ENCODE data around the gene NFKBIE.

NFKBIE gene

DNA sequence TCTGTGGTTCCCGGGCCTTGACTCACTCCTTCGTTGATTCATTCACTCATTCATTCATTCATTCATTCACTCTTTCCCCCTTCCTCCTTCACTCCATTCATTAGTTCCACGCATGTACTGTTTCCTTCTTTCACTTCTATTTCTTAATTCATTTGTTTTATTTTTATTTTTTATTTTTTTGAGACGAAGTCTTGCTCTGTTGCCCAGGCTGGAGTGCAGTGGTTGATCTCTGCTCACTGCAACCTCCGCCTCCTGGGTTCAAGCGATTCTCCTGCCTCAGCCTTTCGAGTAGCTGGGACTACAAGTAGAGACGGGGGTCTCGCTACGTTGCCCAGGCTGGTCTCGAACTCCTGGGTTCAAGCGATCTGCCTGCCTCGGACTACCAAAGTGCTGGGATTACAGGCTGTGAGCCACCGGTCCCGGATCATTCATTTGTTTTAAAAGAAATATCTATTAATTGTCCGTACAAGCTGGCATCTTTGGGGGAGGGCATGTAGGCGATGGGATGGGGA, 427 bp upstream of the NFKBIE start:
- Histone ChIP-seq H3K27ac (peak overlapping the region; percentile 8), H3K9me3 (ENCODE audit: severe bottlenecking) (no peaks in the 10 kb centered on the region), H3K4me3 (ENCODE audit: low read depth, low read length) (peak overlapping the region; percentile 65), H3K27me3 (ENCODE audit: insufficient read depth, low read depth, severe bottlenecking) (no peaks in the 10 kb centered on the region), H3K36me3 (peaks cover 8% of the 10 kb centered on the region)
- no peak for DNase-seq
- TF ChIP-seq, protein P1, sequence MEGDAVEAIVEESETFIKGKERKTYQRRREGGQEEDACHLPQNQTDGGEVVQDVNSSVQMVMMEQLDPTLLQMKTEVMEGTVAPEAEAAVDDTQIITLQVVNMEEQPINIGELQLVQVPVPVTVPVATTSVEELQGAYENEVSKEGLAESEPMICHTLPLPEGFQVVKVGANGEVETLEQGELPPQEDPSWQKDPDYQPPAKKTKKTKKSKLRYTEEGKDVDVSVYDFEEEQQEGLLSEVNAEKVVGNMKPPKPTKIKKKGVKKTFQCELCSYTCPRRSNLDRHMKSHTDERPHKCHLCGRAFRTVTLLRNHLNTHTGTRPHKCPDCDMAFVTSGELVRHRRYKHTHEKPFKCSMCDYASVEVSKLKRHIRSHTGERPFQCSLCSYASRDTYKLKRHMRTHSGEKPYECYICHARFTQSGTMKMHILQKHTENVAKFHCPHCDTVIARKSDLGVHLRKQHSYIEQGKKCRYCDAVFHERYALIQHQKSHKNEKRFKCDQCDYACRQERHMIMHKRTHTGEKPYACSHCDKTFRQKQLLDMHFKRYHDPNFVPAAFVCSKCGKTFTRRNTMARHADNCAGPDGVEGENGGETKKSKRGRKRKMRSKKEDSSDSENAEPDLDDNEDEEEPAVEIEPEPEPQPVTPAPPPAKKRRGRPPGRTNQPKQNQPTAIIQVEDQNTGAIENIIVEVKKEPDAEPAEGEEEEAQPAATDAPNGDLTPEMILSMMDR (IDR thresholded peaks at IDR 0.05; ENCODE audit: low read depth, low read length), result no peak

DNA sequence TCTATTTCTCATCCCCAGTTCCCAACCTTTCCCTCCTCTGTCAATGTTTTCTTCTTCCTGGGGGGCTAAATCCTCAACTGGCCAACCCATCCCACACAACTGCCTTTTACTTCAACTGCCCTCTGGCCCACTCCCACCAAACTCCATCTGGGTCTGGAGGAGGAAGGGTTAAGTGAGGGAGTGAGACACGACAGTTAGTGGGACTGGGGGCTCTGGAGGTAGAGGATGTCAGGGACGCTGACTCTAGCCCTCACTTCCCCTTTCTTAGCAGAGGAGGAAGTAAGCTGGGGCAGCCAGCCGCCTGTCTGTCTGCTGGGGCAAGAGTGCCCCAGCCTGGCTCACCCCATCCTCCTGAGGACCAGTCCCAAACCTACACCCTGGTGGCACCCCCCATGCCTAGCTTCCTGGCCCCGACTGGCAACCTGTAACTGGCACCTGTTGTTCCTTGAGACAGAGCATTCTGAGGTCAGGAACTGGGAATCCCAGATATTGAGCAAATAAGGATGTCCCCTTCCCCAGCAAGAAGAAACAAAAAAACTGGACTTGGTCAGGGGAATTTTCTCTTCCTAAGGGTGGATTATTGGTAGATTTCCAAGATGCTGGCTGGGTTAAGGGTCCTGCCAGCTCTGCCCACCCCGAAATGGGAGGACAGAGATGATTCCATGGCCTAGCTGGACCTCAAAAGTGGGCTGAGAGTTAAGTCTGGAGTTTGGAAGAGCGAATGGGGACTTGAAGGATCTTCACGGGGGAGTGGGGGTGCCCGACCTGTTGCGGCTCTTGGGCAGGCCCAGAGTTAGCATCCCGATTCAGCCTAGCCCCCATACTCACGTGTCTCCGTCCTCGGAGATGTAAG, 971 bp downstream of the NFKBIE start:
- Histone ChIP-seq H3K27ac (no peak overlapping the region), H3K4me3 (ENCODE audit: low read depth, low read length) (peak overlapping the region; percentile 65), H3K36me3 (peaks cover 16% of the 10 kb centered on the region), H3K9me3 (ENCODE audit: severe bottlenecking) (no peaks in the 10 kb centered on the region), H3K27me3 (ENCODE audit: insufficient read depth, low read depth, severe bottlenecking) (no peaks in the 10 kb centered on the region)
- TF ChIP-seq, protein P1 (IDR thresholded peaks at IDR 0.05; ENCODE audit: low read depth, low read length), result no peak
- DNase-seq, result no peak

DNA sequence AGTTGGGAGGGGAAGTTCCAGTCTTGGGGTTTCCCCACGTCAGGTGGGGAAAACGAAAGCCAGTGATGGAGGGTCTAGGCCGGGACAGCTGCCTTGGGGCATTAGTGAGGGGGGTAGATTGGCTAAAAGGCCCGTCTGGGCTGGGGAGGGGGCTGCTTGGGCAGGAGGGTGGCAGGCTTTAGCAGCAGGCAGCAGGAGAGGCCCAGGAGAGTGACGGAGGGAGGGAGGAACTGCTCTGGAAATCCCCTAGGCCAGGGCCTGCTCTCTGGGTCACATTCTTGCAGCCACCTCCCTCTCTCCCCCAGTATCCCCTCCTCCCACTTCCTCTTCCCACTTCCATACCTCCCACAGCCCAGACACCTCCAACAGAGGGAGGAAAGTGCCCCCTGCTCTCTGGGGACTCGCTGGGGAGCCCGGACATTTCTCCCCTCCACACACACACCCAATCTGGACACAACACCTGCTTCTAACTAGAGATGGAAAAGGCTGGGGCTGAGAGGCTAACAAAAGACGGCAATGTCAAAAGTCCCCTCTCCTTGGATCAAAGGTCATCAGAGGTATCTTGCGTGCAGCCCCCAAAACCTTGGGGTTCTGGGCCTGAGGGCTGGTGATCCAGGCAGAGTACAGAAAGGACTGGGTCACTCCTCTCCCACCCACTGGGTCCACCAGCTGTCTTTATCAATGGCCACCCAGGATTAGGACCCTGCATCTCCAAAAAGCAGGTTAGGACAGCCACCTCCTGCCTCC, 1.8 kb downstream of the NFKBIE start:
- DNase-seq, result no peak
- H3K27ac ChIP-seq, result no peak overlapping the region
- H3K9me3 ChIP-seq (ENCODE audit: severe bottlenecking), result no peaks in the 10 kb centered on the region
- H3K27me3 ChIP-seq (ENCODE audit: insufficient read depth, low read depth, severe bottlenecking), result no peaks in the 10 kb centered on the region
- H3K4me3 ChIP-seq (ENCODE audit: low read depth, low read length), result no peak overlapping the region
- TF ChIP-seq, protein P1 (IDR thresholded peaks at IDR 0.05; ENCODE audit: low read depth, low read length), result no peak
- peaks cover 19% of the 10 kb centered on the region for H3K36me3 ChIP-seq

DNA sequence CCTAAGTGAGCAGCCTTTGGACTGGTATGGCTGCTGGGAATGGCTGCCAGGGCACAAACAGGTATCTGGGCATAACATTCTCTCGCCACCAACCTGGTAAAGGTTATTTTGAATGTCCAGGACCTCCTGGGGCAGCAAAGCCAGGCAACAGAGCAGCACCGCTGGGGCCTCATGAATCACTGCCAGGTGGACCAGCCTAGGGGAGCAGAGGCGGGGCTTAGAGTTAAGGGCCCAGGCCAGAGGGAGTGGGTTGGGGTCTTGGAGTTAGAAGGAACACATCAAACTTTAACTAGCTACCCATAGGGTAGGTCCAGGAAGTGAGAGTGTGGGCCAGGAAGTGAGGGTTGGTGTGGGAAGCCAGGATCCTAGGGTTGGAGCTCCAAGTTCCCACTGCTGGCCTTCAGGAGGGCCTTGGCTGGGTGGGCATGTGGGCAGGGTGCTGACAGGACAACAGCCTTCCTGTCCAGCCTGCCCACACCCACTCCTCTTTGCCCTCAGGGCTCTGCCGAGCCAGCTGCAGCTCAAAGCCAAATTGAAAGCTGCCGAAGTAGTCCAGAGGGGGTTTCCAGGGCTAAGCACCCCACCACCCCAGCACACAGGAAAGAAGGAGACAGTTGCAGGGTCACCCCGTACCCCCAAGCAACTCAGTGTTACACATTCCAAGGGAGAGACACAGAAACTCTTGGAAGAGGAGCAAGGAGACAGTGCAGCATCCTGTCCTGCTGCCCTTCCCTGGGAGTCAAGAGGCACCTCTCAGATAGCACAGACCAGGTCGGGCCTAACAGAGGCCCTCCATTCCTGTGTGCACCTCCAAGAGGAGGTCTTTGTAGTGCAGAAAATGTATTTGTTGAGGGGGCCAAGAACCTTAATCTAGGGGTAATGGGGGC, 2.6 kb downstream of the NFKBIE start:
- Histone ChIP-seq H3K4me3 (ENCODE audit: low read depth, low read length) (no peak overlapping the region), H3K27ac (no peak overlapping the region; the same call in 1 of the 2 replicates)
- TF ChIP-seq, protein P1 (IDR thresholded peaks at IDR 0.05; ENCODE audit: low read depth, low read length), result no peak

DNA sequence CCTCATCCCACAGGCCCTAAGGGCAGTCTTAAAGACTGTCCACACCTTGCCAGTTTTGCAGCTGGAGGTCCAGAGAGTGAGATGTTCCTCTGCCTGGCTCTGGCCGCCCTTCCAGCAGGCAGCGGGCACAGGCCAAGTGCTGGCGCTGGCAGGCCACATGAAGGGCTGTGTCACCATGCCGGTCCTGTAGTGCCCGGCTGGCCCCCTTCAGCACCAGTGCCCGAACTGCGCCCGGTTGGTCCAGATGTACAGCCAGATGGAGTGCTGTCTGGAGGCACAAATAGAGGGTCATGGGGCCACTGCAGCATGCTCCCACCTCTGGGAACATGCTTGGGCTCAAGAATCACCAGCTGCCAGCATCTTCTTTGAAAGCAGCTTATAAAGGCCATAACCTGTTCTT, 3.8 kb downstream of the NFKBIE start:
- Histone ChIP-seq H3K27ac (peak overlapping the region; percentile 9), H3K4me3 (ENCODE audit: low read depth, low read length) (no peak overlapping the region), H3K36me3 (peaks cover 26% of the 10 kb centered on the region), H3K27me3 (ENCODE audit: insufficient read depth, low read depth, severe bottlenecking) (no peaks in the 10 kb centered on the region), H3K9me3 (ENCODE audit: severe bottlenecking) (no peaks in the 10 kb centered on the region)
- peak; percentile 68 for DNase-seq
- TF ChIP-seq, protein P1 (IDR thresholded peaks at IDR 0.05; ENCODE audit: low read depth, low read length), result no peak

More for the DNA sequence above, 2.6 kb downstream of the NFKBIE start:
- H3K36me3 ChIP-seq, result peaks cover 24% of the 10 kb centered on the region
- no peak for DNase-seq
- no peaks in the 10 kb centered on the region for H3K9me3 ChIP-seq (ENCODE audit: severe bottlenecking)
- no peaks in the 10 kb centered on the region for H3K27me3 ChIP-seq (ENCODE audit: insufficient read depth, low read depth, severe bottlenecking)

Data from WERI-Rb-1 (cell line).